ENCODE data around the gene KLHDC1. TPM values are rescaled to one million over a fixed set of nuclear protein-coding genes. Genes with fewer than 3 reads are reported as not detected.
"Not testable (repeated sequence)": the region's sequence is repeated elsewhere in the genome, so short reads cannot be mapped to it uniquely, and the experiment has no call there.

The KLHDC1 gene
- total and polyA plus RNA-seq, 4 donors, result 0.36 to 4.1 (median 2.5) TPM

DNA sequence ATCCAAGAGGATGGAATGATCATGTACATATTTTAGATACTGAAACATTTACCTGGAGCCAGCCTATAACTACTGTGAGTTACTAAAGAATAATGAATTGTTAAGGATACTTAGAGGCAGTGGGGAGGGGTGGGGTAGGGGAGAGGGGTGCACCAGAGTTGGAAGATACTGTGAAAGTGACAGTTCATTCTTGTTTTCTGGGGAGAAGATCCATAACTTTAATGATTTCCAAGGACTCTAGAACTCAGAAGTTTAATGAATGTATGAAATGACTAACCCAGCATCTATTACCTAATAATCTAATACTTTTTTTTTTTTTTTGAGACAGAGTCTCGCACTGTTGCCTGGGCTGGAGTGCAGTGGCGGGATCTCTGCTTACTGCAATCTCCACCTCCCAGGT is 85.5 kb downstream of the KLHDC1 start:
- 100% methylated on average over 2 of the region's 2 CpGs for WGBS
- Histone ChIP-seq H3K9me3 (ENCODE audit: control insufficient read depth in 4 of 4, low read length in 3 of 4) (no peaks in the 10 kb centered on the region), H3K27me3 (ENCODE audit: control insufficient read depth in 4 of 4, insufficient read depth in 4 of 4, low read length in 3 of 4) (no peaks in the 10 kb centered on the region), H3K4me1 (ENCODE audit: control insufficient read depth in 4 of 4, insufficient read depth in 4 of 4, low read length in 3 of 4) (peaks cover 0 to 6% (median 1%) of the 10 kb centered on the region in 4 donors), H3K36me3 (ENCODE audit: control insufficient read depth in 4 of 4, insufficient read depth in 3 of 4, low read depth in 1 of 4, low read length in 3 of 4) (peaks cover 6 to 79% (median 68%) of the 10 kb centered on the region in 4 donors), H3K4me3 (ENCODE audit: low read depth in 1 of 3, low read length in 3 of 3) (no peak overlapping the region), H3K27ac (ENCODE audit: low read depth in 1 of 2, low read length in 2 of 2) (no peak overlapping the region), H3K9ac (ENCODE audit: low read depth in 1 of 2, low read length in 2 of 2) (no peak overlapping the region)
- no peak for DNase-seq (ENCODE audit: low spot score)
- TF ChIP-seq FOXA1 (IDR thresholded peaks at IDR 0.05) (no peak), EGR1 (IDR thresholded peaks at IDR 0.05; ENCODE audit: low read depth in 2 of 2) (no peak), YY1 (IDR thresholded peaks at IDR 0.05) (no peak), RXRA (IDR thresholded peaks at IDR 0.05) (no peak), HNF4A (conservative IDR thresholded peaks at IDR 0.05) (no peak), SP1 (IDR thresholded peaks at IDR 0.05) (no peak), GABPA (IDR thresholded peaks at IDR 0.05 in 1 of 2, conservative IDR thresholded peaks at IDR 0.05 in 1 of 2) (no peak), RAD21 (IDR thresholded peaks at IDR 0.05) (no peak), NR2F2 (IDR thresholded peaks at IDR 0.05) (no peak), FOXA2 (IDR thresholded peaks at IDR 0.05) (no peak), TAF1 (conservative IDR thresholded peaks at IDR 0.05) (no peak), HNF4G (IDR thresholded peaks at IDR 0.05) (no peak)
- TF ChIP-seq, protein P1, sequence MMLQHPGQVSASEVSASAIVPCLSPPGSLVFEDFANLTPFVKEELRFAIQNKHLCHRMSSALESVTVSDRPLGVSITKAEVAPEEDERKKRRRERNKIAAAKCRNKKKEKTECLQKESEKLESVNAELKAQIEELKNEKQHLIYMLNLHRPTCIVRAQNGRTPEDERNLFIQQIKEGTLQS (IDR thresholded peaks at IDR 0.05), result no peak
- TF ChIP-seq, protein P2, sequence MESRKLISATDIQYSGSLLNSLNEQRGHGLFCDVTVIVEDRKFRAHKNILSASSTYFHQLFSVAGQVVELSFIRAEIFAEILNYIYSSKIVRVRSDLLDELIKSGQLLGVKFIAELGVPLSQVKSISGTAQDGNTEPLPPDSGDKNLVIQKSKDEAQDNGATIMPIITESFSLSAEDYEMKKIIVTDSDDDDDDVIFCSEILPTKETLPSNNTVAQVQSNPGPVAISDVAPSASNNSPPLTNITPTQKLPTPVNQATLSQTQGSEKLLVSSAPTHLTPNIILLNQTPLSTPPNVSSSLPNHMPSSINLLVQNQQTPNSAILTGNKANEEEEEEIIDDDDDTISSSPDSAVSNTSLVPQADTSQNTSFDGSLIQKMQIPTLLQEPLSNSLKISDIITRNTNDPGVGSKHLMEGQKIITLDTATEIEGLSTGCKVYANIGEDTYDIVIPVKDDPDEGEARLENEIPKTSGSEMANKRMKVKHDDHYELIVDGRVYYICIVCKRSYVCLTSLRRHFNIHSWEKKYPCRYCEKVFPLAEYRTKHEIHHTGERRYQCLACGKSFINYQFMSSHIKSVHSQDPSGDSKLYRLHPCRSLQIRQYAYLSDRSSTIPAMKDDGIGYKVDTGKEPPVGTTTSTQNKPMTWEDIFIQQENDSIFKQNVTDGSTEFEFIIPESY (IDR thresholded peaks at IDR 0.05), result no peak
- TF ChIP-seq, protein P3, sequence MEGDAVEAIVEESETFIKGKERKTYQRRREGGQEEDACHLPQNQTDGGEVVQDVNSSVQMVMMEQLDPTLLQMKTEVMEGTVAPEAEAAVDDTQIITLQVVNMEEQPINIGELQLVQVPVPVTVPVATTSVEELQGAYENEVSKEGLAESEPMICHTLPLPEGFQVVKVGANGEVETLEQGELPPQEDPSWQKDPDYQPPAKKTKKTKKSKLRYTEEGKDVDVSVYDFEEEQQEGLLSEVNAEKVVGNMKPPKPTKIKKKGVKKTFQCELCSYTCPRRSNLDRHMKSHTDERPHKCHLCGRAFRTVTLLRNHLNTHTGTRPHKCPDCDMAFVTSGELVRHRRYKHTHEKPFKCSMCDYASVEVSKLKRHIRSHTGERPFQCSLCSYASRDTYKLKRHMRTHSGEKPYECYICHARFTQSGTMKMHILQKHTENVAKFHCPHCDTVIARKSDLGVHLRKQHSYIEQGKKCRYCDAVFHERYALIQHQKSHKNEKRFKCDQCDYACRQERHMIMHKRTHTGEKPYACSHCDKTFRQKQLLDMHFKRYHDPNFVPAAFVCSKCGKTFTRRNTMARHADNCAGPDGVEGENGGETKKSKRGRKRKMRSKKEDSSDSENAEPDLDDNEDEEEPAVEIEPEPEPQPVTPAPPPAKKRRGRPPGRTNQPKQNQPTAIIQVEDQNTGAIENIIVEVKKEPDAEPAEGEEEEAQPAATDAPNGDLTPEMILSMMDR (IDR thresholded peaks at IDR 0.05; ENCODE audit: low read depth, low read length, missing input control), result no peak
- TF ChIP-seq, protein P4, sequence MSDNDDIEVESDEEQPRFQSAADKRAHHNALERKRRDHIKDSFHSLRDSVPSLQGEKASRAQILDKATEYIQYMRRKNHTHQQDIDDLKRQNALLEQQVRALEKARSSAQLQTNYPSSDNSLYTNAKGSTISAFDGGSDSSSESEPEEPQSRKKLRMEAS (IDR thresholded peaks at IDR 0.05), result no peak
- TF ChIP-seq, protein P5, sequence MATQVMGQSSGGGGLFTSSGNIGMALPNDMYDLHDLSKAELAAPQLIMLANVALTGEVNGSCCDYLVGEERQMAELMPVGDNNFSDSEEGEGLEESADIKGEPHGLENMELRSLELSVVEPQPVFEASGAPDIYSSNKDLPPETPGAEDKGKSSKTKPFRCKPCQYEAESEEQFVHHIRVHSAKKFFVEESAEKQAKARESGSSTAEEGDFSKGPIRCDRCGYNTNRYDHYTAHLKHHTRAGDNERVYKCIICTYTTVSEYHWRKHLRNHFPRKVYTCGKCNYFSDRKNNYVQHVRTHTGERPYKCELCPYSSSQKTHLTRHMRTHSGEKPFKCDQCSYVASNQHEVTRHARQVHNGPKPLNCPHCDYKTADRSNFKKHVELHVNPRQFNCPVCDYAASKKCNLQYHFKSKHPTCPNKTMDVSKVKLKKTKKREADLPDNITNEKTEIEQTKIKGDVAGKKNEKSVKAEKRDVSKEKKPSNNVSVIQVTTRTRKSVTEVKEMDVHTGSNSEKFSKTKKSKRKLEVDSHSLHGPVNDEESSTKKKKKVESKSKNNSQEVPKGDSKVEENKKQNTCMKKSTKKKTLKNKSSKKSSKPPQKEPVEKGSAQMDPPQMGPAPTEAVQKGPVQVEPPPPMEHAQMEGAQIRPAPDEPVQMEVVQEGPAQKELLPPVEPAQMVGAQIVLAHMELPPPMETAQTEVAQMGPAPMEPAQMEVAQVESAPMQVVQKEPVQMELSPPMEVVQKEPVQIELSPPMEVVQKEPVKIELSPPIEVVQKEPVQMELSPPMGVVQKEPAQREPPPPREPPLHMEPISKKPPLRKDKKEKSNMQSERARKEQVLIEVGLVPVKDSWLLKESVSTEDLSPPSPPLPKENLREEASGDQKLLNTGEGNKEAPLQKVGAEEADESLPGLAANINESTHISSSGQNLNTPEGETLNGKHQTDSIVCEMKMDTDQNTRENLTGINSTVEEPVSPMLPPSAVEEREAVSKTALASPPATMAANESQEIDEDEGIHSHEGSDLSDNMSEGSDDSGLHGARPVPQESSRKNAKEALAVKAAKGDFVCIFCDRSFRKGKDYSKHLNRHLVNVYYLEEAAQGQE (IDR thresholded peaks at IDR 0.05), result no peak

DNA sequence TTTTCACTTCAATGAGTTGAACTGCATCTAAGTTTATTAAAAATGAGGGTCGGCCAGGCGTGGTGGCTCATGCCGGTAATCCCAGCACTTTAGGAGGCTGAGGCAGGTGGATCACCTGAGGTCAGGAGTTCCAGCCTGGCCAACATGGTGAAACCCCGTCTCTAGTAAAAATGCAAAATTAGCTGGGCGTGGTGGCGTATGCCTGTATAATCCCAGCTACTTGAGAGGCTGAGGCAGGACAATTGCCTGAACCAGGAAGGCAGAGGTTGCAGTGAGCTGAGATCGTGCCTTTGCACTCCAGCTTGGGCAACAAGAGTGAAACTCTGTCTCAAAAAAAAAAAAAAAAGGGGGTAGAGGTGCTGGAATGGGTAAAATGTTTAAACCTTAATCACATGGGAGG is 88.1 kb downstream of the KLHDC1 start:
- not testable (repeated sequence) for H3K27ac ChIP-seq (ENCODE audit: low read depth in 1 of 2, low read length in 2 of 2); H3K9ac ChIP-seq (ENCODE audit: low read depth in 1 of 2, low read length in 2 of 2); H3K4me1 ChIP-seq (ENCODE audit: control insufficient read depth in 4 of 4, insufficient read depth in 4 of 4, low read length in 3 of 4); H3K9me3 ChIP-seq (ENCODE audit: control insufficient read depth in 4 of 4, low read length in 3 of 4); H3K27me3 ChIP-seq (ENCODE audit: control insufficient read depth in 4 of 4, insufficient read depth in 4 of 4, low read length in 3 of 4); DNase-seq (ENCODE audit: low spot score); H3K4me3 ChIP-seq (ENCODE audit: low read depth in 1 of 3, low read length in 3 of 3)
- H3K36me3 ChIP-seq (ENCODE audit: control insufficient read depth in 4 of 4, insufficient read depth in 3 of 4, low read depth in 1 of 4, low read length in 3 of 4), result peaks cover 3 to 81% (median 77%) of the 10 kb centered on the region in 4 donors
- WGBS, result 96% methylated on average over 7 of the region's 7 CpGs

Measured in liver (tissue), 9 donors.